IMR-90 (cell line): ENCODE results near the gene MORN5. TPM values are rescaled to one million over a fixed set of nuclear protein-coding genes. Genes with fewer than 3 reads are reported as not detected.

ENCODE experiments used
- ATAC-seq: fragments of 200-7000 bp; cut with Tn5 transposase; 2 replicates; pipeline ENCODE4 v1.9.1; 2020; ENCODE audit warnings: low read depth, mild to moderate bottlenecking, moderate library complexity
- BruUV-seq: library from RNA; stranded (reverse); fragments of 400-500 nt; replicated peaks from 2 replicates; lab custom pipeline; 2021; lab: Mats Ljungman, UMichigan
- CTCF ChIA-PET: fragments of 300-600 bp; formaldehyde crosslinking; extraction: SDS; loops from one replicate; lab custom pipeline; 2021; ENCODE audit warnings: antibody characterized with exemption; lab: Yijun Ruan, JAX
- POLR2A ChIA-PET: fragments of 300-600 bp; sonication (Branson Sonifier 250); formaldehyde crosslinking; loops from one replicate; lab custom pipeline; 2022; ENCODE audit warnings: antibody characterized with exemption; ENCODE audit not compliant: unreplicated experiment; lab: Charles Lee
- DNase-seq: peaks from one replicate; pipeline ENCODE4 v3.0.0; 2013
- H2AFZ ChIP-seq: replicated peaks from 2 replicates; pipeline ENCODE3; 2013; ENCODE audit warnings: low read length, mild to moderate bottlenecking; ENCODE audit not compliant: poor library complexity
- H2AK5ac ChIP-seq: 2 replicates; pipeline ENCODE4 v1.6.1; 2013; ENCODE audit warnings: low read depth, low read length, inconsistent platforms
- H2AK9ac ChIP-seq: replicated peaks from 2 replicates; pipeline ENCODE3; 2013; ENCODE audit warnings: mild to moderate bottlenecking, low read depth, low read length, moderate library complexity; ENCODE audit not compliant: poor library complexity
- H2BK120ac ChIP-seq: 2 replicates; pipeline ENCODE4 v1.6.1; 2013; ENCODE audit warnings: low read depth, low read length, inconsistent platforms
- H2BK15ac ChIP-seq: 3 replicates; pipeline ENCODE4 v1.6.1; 2013; ENCODE audit warnings: low read depth, low read length, inconsistent platforms
- H2BK20ac ChIP-seq: 2 replicates; pipeline ENCODE4 v1.6.1; 2013; ENCODE audit warnings: low read depth, mild to moderate bottlenecking, inconsistent platforms, low read length, moderate library complexity
- H2BK5ac ChIP-seq: 2 replicates; pipeline ENCODE4 v1.6.1; 2013; ENCODE audit warnings: mild to moderate bottlenecking, low read depth, low read length, inconsistent platforms; ENCODE audit not compliant: poor library complexity, severe bottlenecking
- H3K14ac ChIP-seq: replicated peaks from 2 replicates; pipeline ENCODE4 v1.6.1; 2013; ENCODE audit warnings: low read depth, low read length, inconsistent platforms
- H3K18ac ChIP-seq: 2 replicates; pipeline ENCODE4 v1.6.1; 2013; ENCODE audit warnings: low read depth, low read length, control low read depth
- H3K23ac ChIP-seq: 2 replicates; pipeline ENCODE4 v1.6.1; 2013; ENCODE audit warnings: low read depth, low read length, inconsistent platforms
- H3K27ac ChIP-seq: 2 replicates; pipeline ENCODE4 v1.5.1; 2013; ENCODE audit warnings: mild to moderate bottlenecking, control low read depth, low read length; ENCODE audit not compliant: insufficient read depth
- H3K27me3 ChIP-seq: 2 replicates; pipeline ENCODE4 v1.6.1; 2013; ENCODE audit warnings: low read length; ENCODE audit not compliant: control insufficient read depth, insufficient read depth
- H3K36me3 ChIP-seq: 2 replicates; pipeline ENCODE4 v1.6.1; 2013; ENCODE audit warnings: low read length, mixed read lengths; ENCODE audit not compliant: control insufficient read depth, insufficient read depth
- H3K4ac ChIP-seq: 2 replicates; pipeline ENCODE4 v1.6.1; 2013; ENCODE audit warnings: low read depth, low read length, inconsistent platforms
- H3K4me1 ChIP-seq: 2 replicates; pipeline ENCODE4 v1.6.1; 2013; ENCODE audit warnings: low read length, mixed read lengths; ENCODE audit not compliant: control insufficient read depth, insufficient read depth
- H3K4me2 ChIP-seq: 2 replicates; pipeline ENCODE4 v1.6.1; 2013; ENCODE audit warnings: low read depth, mild to moderate bottlenecking, control low read depth, low read length, moderate library complexity
- H3K4me3 ChIP-seq: 2 replicates; pipeline ENCODE4 v1.5.1; 2013; ENCODE audit warnings: low read depth, mild to moderate bottlenecking, control low read depth, low read length, moderate library complexity; ENCODE audit not compliant: insufficient read depth
- H3K56ac ChIP-seq: 2 replicates; pipeline ENCODE4 v1.6.1; 2013; ENCODE audit warnings: low read length, inconsistent platforms; ENCODE audit not compliant: insufficient read depth; ENCODE audit errors: extremely low read depth
- H3K79me1 ChIP-seq, 2 experiments: 2 replicates each; pipeline ENCODE4 v1.6.1; 2013; ENCODE audit warnings: low read length in 2 of 2, inconsistent platforms in 1 of 2, low read depth in 1 of 2
- H3K9ac ChIP-seq: 2 replicates; pipeline ENCODE4 v1.6.1; 2013; ENCODE audit warnings: low read depth, low read length, control low read depth
- H3K9me1 ChIP-seq: 2 replicates; pipeline ENCODE4 v1.6.1; 2013; ENCODE audit warnings: low read length, inconsistent platforms; ENCODE audit not compliant: insufficient read depth
- H3K9me3 ChIP-seq: 2 replicates; pipeline ENCODE4 v1.6.1; 2013; ENCODE audit warnings: low read length; ENCODE audit not compliant: control insufficient read depth, insufficient read depth
- H4K20me1 ChIP-seq: 2 replicates; pipeline ENCODE4 v1.6.1; 2013; ENCODE audit warnings: low read length, inconsistent platforms; ENCODE audit not compliant: insufficient read depth
- H4K5ac ChIP-seq: 2 replicates; pipeline ENCODE4 v1.6.1; 2013; ENCODE audit warnings: mild to moderate bottlenecking, low read depth, low read length, control low read depth
- H4K8ac ChIP-seq, 2 experiments: 2 replicates each; pipeline ENCODE4 v1.6.1; 2013; ENCODE audit warnings: low read depth in 2 of 2, low read length in 2 of 2, control low read depth in 1 of 2, inconsistent platforms in 1 of 2
- H4K91ac ChIP-seq: 2 replicates; pipeline ENCODE4 v1.6.1; 2013; ENCODE audit warnings: low read depth, low read length, inconsistent platforms; ENCODE audit not compliant: insufficient read depth
- CTCF ChIP-seq: conservative IDR thresholded peaks from 2 replicates; pipeline ENCODE4 v1.5.1; 2012; ENCODE audit warnings: mild to moderate bottlenecking, low read depth, low read length, improper control_type of control experiment
- MAFK ChIP-seq: IDR thresholded peaks from 2 replicates; pipeline ENCODE4 v1.6.1; 2012; ENCODE audit warnings: low read depth, low read length, improper control_type of control experiment
- WGBS, 2 experiments: methylation state at CpG; one replicate each; pipeline versions ENCODE4 v1.1.5 to v1.1.7; 2013; ENCODE audit warnings: missing lambda C conversion rate in 2 of 2; ENCODE audit not compliant: insufficient read length in 1 of 2; ENCODE audit errors: extremely low coverage in 2 of 2; 5-methylcytosine and 5-hydroxymethylcytosine counted together
- dilution Hi-C: fragments of 300-500 bp; cut with HindIII; formaldehyde crosslinking; loops from one replicate; pipeline ENCODE4 v1.14.3; 2018; ENCODE audit warnings: low sequenced_read_pairs; ENCODE audit not compliant: unreplicated experiment
- in situ Hi-C: fragments of 300-500 bp; cut with MboI; formaldehyde crosslinking; loops from 3 replicates; pipeline ENCODE4 v1.14.3; 2019; ENCODE audit warnings: low sequenced_read_pairs, inconsistent platforms, mixed read lengths
- intact Hi-C: fragments of 100-400 bp; cut with micrococcal nuclease; formaldehyde crosslinking; loops from 2 replicates; pipeline ENCODE4 v1.10.0; 2022
- polyA plus RNA-seq, 3 experiments: library from polyadenylated mRNA; depleted of rRNA; stranded (reverse); fragments of >200 nt; gene quantifications; 2 replicates each; pipeline ENCODE4 v1.2.3, GENCODE V29; 2012; ENCODE audit warnings: low replicate concordance in 1 of 3
- total RNA-seq: library from RNA; depleted of rRNA; stranded (reverse); fragments of >200 nt; gene quantifications from 2 replicates; pipeline ENCODE4 v1.2.3, GENCODE V29; 2012

Gene MORN5
- total and polyA plus RNA-seq, 2 of the 4 experiments (the other 2 are of a cell fraction): not detected

DNA sequence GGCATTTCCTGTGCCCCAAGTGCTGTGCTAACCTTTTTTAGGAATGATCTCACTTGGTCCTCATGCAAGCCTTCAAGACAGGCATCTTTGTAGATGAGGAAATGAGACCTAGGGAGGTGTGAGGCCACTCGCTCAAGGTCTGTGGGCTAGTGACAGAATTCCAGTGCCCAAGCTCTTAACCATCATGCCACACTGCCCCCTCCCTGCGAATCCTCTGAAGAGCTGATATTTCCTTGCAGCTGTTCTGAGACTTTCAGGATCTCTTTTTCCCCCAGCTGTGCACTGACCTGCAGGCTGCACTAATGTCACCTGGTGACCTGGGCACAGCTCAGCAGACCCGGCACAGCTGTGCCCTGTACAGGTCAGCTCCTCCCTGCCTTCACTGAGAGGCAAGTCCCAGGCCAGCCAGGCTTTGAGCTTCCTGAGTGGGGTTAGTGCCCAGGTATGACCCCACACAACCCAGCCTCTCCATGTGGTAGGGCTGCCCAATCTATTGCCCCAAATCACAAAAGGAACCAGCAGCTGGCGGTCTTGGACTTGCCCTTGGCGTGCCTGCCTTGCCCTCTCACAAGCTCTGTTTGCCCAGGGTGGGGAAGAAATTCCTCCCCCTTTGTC is 32.7 kb downstream of the MORN5 start:
- DNase-seq: no peak
- in situ Hi-C loops: no loop called here

More for the DNA sequence above, 32.7 kb downstream of the MORN5 start:
- ATAC-seq: no peak
- no peak overlapping the region for H2AK9ac ChIP-seq
- no peak overlapping the region for H3K9ac ChIP-seq
- H3K27me3 ChIP-seq: peaks cover 34% of the 10 kb centered on the region
- H4K5ac ChIP-seq: no peak overlapping the region
- ChIA-PET POLR2A (no interaction called here), CTCF (interaction anchor here (0.6 kb wide), 1 partner anchor 652 kb away, joined by 3 read pairs; no protein-coding TSS in a partner anchor)
- no peak overlapping the region for H3K14ac ChIP-seq
- H3K9me3 ChIP-seq: no peaks in the 10 kb centered on the region
- H3K23ac ChIP-seq: no peak overlapping the region
- H4K91ac ChIP-seq: no peak overlapping the region
- no peaks in the 10 kb centered on the region for H3K4me1 ChIP-seq
- no peak overlapping the region for H4K8ac ChIP-seq
- H3K36me3 ChIP-seq: no peaks in the 10 kb centered on the region
- H3K9me1 ChIP-seq: peaks cover 3% of the 10 kb centered on the region; the same call in 1 of the 2 replicates
- dilution Hi-C loops (no loop called here), intact Hi-C loops (no loop called here)
- no peak overlapping the region for H3K18ac ChIP-seq
- H2BK15ac ChIP-seq: no peak overlapping the region
- no peak overlapping the region for H3K4ac ChIP-seq
- WGBS, 2 experiments: no CpG with 5 or more reads among the region's 5 CpGs
- no peak overlapping the region for H2BK120ac ChIP-seq
- no peak overlapping the region for H2AFZ ChIP-seq
- H2AK5ac ChIP-seq: no peak overlapping the region
- TF ChIP-seq MAFK: no peak
- 0 out of 2 replicates have a peak, but pooled peaks have one; percentile 4 for TF ChIP-seq CTCF
- no TSS peak for BruUV-seq
- no peaks in the 10 kb centered on the region for H3K79me1 ChIP-seq
- no peak overlapping the region for H2BK5ac ChIP-seq
- no peak overlapping the region for H3K4me2 ChIP-seq
- no peak overlapping the region for H3K4me3 ChIP-seq
- no peak overlapping the region for H3K56ac ChIP-seq
- H4K20me1 ChIP-seq: no peaks in the 10 kb centered on the region
- no peak overlapping the region for H3K27ac ChIP-seq
- H2BK20ac ChIP-seq: no peak overlapping the region
